Measurements from ENCODE around the gene DTNB. TPM values are rescaled to one million over a fixed set of nuclear protein-coding genes. Genes with fewer than 3 reads are reported as not detected.

The DTNB gene
- total and polyA plus RNA-seq, 2 donors (not counting 1 experiment from before 2014, with no cell fraction given): 25.7 to 37.3 TPM

- Histone ChIP-seq H3K27me3 (replicated peaks in 1 of 4; ENCODE audit: control extremely low read depth in 1 of 4, control insufficient read depth in 3 of 4, insufficient read depth in 4 of 4, low read length in 3 of 4) (no peaks in the 10 kb centered on the region), H3K4me1 (ENCODE audit: control insufficient read depth in 2 of 2, insufficient read depth in 2 of 2, low read length in 2 of 2) (peaks cover 0 to 7% of the 10 kb centered on the region in 2 donors), H3K4me2 (replicated peaks; ENCODE audit: low read depth, low read length, poor library complexity, severe bottlenecking) (no peak overlapping the region), H3K27ac (ENCODE audit: low read length in 2 of 2) (no peak overlapping the region), H2AFZ (ENCODE audit: insufficient read depth, low read depth, low read length, poor library complexity, severe bottlenecking) (no peak overlapping the region), H3K36me3 (replicated peaks in 1 of 2; ENCODE audit: control extremely low read depth in 1 of 2, control insufficient read depth in 1 of 2, extremely low read depth in 1 of 2, insufficient read depth in 2 of 2, low read length in 1 of 2) (no peaks in the 10 kb centered on the region), H3K4me3 (ENCODE audit: control extremely low read depth in 1 of 5, extremely low read depth in 1 of 5, insufficient read depth in 1 of 5, low read depth in 2 of 5, low read length in 4 of 5) (no peak overlapping the region), H4K20me1 (ENCODE audit: control insufficient read depth, insufficient read depth, low read length, poor library complexity, severe bottlenecking) (no peaks in the 10 kb centered on the region), H3K79me2 (ENCODE audit: control insufficient read depth, insufficient read depth, low read length) (no peaks in the 10 kb centered on the region), H3K9ac (ENCODE audit: low read length) (no peak overlapping the region), H3K9me3 (ENCODE audit: control extremely low read depth in 1 of 3, control insufficient read depth in 2 of 3, insufficient read depth in 1 of 3, low read length in 2 of 3) (no peaks in the 10 kb centered on the region)
- H3K4me1 Mint-ChIP-seq: peaks cover 15% of the 10 kb centered on the region
- CTCF ChIA-PET: interaction anchor here (1.0 to 1.1 kb wide), 2 partner anchors 18 to 19 kb away, joined by 3 read pairs; no protein-coding TSS in a partner anchor
- POLR2A ChIA-PET: no interaction called here
- H3K4me3 Mint-ChIP-seq: no peak overlapping the region
- H3K27ac Mint-ChIP-seq: no peak overlapping the region
- ATAC-seq (ENCODE audit: low read depth): no peak
- DNase-seq: no peak
- 100% methylated on average over 3 of the region's 4 CpGs for WGBS (ENCODE audit: insufficient coverage)
- H3K9me3 Mint-ChIP-seq (ENCODE audit: insufficient read depth): no peaks in the 10 kb centered on the region
- TF ChIP-seq EZH2 (IDR thresholded peaks at IDR 0.05; ENCODE audit: borderline replicate concordance, insufficient read depth, low read depth, low read length, poor library complexity, severe bottlenecking): no peak
- no peak for TF ChIP-seq CTCF (IDR thresholded peaks at IDR 0.05)
- no peaks in the 10 kb centered on the region for H3K27me3 Mint-ChIP-seq
- intact Hi-C loops (cut with micrococcal nuclease): no loop called here
Measured at GRCh38 chr2:25588576-25588975, 84.8 kb downstream of the DTNB start.

- ATAC-seq (ENCODE audit: low read depth) (no peak), DNase-seq (no peak)
- H3K27ac Mint-ChIP-seq: no peak overlapping the region
- no peak overlapping the region for H3K4me3 Mint-ChIP-seq
- Histone ChIP-seq H3K4me3 (ENCODE audit: control extremely low read depth in 1 of 5, extremely low read depth in 1 of 5, insufficient read depth in 1 of 5, low read depth in 2 of 5, low read length in 4 of 5) (no peak overlapping the region), H3K27me3 (replicated peaks in 1 of 4; ENCODE audit: control extremely low read depth in 1 of 4, control insufficient read depth in 3 of 4, insufficient read depth in 4 of 4, low read length in 3 of 4) (no peaks in the 10 kb centered on the region), H3K79me2 (ENCODE audit: control insufficient read depth, insufficient read depth, low read length) (no peaks in the 10 kb centered on the region), H2AFZ (ENCODE audit: insufficient read depth, low read depth, low read length, poor library complexity, severe bottlenecking) (no peak overlapping the region), H3K27ac (ENCODE audit: low read length in 2 of 2) (no peak overlapping the region), H4K20me1 (ENCODE audit: control insufficient read depth, insufficient read depth, low read length, poor library complexity, severe bottlenecking) (no peaks in the 10 kb centered on the region), H3K4me2 (replicated peaks; ENCODE audit: low read depth, low read length, poor library complexity, severe bottlenecking) (no peak overlapping the region), H3K9me3 (ENCODE audit: control extremely low read depth in 1 of 3, control insufficient read depth in 2 of 3, insufficient read depth in 1 of 3, low read length in 2 of 3) (no peaks in the 10 kb centered on the region), H3K36me3 (replicated peaks in 1 of 2; ENCODE audit: control extremely low read depth in 1 of 2, control insufficient read depth in 1 of 2, extremely low read depth in 1 of 2, insufficient read depth in 2 of 2, low read length in 1 of 2) (no peaks in the 10 kb centered on the region), H3K4me1 (ENCODE audit: control insufficient read depth in 2 of 2, insufficient read depth in 2 of 2, low read length in 2 of 2) (peaks cover 5 to 10% of the 10 kb centered on the region in 2 donors), H3K9ac (ENCODE audit: low read length) (no peak overlapping the region)
- no peak for TF ChIP-seq CTCF (IDR thresholded peaks at IDR 0.05)
- TF ChIP-seq EZH2 (IDR thresholded peaks at IDR 0.05; ENCODE audit: borderline replicate concordance, insufficient read depth, low read depth, low read length, poor library complexity, severe bottlenecking): no peak
- no CpG with 5 or more reads among the region's 4 CpGs for whole genome bisulfite sequencing (ENCODE audit: insufficient coverage)
- H3K27me3 Mint-ChIP-seq: no peaks in the 10 kb centered on the region
- intact Hi-C loops (cut with micrococcal nuclease): no loop called here
- POLR2A ChIA-PET: interaction anchor here (0.5 kb wide), 1 partner anchor 216 kb away, joined by 3 read pairs; no protein-coding TSS in a partner anchor
- H3K9me3 Mint-ChIP-seq (ENCODE audit: insufficient read depth): no peaks in the 10 kb centered on the region
- CTCF ChIA-PET: no interaction called here
- H3K4me1 Mint-ChIP-seq: peaks cover 16% of the 10 kb centered on the region
Measured at GRCh38 chr2:25587361-25587760, 86.0 kb downstream of the DTNB start.

All from B cell (primary cell).